ENCODE data around the gene APH1B.

- TF ChIP-seq EP300 (IDR thresholded peaks at IDR 0.05) (no peak), CTCF (IDR thresholded peaks at IDR 0.05) (no peak)
Measured at GRCh38 chr15:63351170-63351569, 73.8 kb downstream of the APH1B start.

All from gastroesophageal sphincter (tissue), 3 donors.